ENCODE results near the gene SH3BP2.
"Not testable (repeated sequence)": the region's sequence is repeated elsewhere in the genome, so short reads cannot be mapped to it uniquely, and the experiment has no call there.

The SH3BP2 gene

DNA sequence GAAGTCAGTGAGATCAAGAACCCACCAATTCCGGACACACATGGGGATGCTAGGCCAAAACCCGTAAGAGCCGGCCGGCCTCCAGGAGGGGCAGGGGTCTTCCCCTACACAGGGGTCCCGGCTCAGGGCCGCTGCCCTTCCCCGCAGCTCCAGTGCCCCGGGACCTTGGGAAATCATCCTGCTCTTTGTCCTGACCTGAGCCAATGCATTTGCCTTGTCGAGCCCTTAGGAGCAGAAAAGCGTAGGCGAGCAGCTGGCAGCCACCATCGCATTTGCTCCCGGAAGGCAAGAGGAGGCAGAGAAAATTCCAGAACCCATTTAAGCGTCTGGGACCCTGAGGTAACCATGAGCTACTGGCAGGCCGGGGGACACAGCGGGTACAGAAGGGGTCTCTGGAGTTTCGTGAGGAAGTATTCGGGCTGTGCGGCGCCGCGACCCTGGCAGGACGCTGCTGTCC, 29.3 kb upstream of the SH3BP2 start:
- no peak for DNase-seq

DNA sequence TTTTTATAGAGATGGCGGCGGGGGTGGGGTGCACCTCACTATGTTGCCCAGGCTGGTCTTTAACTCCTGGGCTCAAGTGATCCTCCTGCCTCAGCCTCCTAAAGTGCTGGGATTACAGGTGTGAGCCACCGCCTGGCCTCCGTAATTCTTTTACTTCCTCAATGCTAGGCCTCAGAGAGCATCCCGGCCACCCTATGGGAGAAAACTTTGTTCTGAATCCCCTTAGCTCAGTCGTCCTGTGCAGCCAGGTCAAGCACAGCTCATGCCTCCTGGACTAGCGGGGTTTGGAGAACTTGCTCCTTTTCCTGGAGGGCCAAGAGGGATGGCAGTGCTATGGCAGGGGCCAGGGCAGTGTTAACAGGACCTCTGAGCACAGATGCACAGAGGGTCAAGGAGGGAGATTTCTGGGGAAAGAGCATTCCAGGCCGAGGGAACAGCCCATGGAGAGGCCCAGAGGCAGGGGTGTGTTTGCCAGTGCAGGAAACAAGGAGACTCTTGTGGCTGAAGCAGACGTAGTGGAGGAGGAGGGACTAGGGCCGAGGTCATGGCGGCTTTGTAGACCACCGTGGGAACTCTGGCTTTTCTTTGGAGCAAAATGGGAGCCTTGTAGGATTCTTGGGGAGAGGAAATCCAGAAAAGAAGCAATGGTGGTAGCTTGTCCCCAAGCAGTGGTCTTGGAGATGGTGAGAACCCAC, 26.9 kb upstream of the SH3BP2 start:
- DNase-seq = no peak

DNA sequence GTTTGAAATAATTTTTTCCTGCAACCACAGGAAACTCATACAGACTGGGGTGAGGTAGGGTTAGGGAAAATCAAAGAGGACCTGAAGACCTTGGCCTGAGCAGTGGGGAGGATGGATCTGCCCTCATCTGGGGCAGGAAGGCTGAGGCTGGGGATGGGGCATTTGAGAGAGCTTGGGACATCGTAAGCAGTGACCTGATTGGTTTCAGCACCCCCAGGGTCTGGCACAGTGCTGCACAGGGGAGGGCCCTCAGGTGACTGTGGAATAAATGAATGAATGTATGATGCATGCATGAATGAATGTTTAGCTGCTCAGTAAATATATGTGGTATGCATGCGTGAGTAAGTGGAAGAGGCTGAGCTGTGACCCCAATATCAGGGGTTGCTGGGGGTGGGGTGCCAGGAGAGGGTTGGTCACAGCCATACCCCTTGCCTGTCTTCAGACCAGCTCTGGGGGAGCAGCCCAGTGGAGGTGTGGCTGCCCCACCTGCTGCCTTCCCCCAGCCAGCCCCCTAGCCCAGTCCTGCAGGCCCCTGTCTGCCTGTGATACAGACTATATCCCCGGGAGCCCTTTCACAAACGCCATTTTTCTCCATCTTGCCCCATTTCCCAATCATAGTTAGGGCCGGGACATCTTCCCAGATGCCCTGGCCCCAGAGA, 25.7 kb upstream of the SH3BP2 start:
- DNase-seq = no peak

DNA sequence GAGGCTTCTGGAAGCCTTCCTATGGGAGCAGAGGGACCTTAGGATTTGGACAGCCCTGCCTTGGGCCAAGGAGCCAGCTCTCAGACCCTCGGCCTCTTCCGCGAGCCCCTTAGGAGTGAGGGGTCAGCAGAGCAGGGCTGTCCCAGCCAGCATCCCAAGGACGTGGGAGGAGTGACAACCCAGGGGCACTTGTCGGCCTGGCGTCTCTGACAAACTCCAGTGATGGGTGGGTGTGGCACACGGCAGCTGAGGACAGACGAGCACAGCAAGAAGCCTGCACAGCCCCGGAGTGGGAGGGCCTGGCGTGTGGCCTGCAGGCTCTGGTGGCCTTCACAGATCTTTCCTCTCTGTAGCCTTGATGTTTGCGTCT, 25.2 kb upstream of the SH3BP2 start:
- no peak for DNase-seq

DNA sequence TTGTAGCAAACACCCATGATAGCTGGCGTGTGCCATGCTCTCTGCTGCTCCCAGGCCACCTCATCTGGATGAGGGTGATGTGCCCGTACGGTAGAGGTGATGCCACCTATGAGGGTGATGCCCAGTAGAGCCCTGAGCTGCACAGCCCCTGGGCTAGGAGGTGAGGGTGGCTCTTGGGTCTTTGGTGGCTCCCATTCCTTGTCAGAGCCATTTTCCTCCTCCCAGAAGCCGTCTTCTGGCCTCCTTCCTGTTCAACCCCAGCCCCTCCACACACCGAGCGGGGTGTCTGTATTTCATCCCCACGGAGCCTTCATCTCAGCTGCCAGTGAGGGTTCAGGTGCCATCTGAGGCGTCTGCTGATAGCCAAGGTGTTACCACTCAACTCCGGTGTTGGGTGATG, 24.8 kb upstream of the SH3BP2 start:
- DNase-seq = no peak

DNA sequence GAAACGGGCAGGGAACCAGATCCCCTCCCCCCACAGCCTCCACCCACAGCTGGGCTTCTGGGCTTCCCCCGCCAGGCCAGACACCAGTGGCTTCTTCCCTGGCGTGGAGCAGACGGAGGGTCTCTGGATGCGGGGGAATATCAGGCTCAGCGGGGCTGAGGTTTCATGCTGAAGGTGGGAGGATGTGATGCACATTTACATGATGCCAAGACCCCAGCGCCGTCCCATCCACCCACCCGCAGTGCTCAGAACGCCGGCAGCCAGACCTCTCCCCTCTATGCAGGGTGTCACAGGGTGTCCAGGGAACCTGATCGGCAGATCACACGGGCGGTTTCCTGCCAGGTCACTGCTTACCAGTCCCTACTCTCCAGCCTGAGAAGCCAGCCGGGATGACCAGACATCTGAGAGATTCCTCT, 24.0 kb upstream of the SH3BP2 start:
- DNase-seq = no peak

DNA sequence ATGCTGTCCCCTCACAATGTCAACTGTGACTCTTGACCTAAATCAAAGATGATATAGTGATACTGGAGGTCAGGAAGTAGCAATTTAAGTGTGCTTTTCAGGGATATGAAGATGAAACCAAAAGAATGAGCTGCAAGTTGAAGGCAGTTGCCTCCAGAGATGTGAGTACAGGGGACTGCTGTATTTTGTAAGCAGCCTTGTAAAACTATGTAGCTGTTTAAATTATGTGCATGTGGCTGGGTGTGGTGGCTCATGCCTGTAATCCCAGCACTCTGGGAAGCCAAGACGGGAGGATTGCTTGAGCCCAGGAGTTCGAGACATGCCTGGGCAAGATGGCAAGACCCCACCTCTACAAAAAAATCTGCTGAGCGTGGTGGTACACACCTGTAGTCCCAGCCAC, 21.6 kb upstream of the SH3BP2 start:
- no peak for DNase-seq

DNA sequence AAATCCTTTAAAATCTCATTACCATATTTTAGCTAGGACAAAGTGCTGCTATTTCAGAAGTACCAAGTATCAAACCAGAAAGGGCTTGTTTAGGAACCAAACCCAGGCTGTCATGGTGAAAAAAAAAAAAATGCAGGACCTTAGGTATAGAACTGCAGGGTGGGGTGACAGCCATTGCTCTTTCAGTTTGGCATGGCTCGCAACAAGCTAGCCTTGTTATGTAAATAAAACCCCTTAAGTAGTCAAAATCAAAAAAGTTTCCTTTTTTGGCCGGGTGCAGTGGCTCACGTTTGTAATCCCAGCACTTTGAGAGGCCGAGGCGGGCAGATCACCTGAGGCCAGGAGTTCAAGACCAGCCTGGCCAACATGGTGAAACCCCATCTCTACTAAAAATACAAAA, 12.2 kb upstream of the SH3BP2 start:
- not testable (repeated sequence) for DNase-seq

DNA sequence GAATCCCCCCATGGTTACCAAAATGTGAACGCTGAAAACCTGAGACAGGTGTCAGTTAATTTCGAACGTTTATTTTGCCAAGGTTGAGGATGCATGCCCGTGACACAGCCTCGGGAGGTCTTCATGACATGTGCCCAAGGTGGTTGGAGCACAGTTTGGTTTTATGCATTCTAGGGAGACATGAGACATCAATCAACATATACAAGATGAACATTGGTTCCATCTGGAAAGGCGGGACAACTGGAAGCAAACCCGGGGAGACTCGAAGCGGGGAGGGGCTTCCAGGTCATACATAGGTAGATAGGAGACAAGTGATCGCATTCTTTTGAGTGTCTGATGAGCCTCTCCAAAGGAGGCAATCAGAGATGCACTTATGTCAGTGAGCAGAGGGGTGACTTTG, 11.0 kb upstream of the SH3BP2 start:
- DNase-seq = no peak

DNA sequence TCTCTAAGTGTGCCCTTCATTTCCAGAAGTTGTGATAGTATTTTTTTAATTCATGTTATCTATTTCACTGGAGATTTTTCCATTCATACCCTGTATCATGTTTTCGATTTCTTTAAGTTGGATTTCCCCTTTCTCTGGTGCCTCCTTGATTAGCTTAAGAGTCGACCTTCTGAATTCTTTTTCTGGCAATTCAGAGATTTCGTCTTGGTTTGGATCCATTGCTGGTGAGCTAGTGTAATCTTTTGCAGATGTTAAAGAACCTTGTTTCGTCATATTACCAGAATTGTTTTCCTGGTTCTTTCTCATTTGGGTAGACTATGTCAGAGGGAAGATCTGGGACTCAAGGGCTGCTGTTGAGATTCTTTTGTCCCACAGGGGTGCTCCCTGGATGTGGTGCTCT, 9.1 kb upstream of the SH3BP2 start:
- DNase-seq = no peak

DNA sequence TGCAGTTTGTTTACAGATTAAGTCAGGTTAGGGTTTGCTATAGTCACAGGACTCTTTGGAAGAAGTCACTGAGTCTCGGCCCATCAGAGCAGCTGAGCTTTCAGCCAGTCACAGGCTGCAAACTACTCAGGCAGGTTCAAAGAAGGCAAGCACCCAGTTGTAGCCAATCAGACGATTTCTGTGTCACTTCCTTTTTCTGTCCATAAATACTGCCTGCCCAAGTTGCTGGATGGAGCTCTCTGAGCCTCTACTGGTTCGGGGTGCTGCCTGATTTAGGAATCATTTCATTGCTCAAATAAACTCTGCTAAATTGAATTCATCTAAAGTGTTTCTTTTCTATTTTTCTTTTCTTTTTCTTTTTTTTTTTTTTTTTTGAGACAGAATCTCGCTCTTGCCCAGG, 7.3 kb upstream of the SH3BP2 start:
- peak; percentile 61 for DNase-seq

DNA sequence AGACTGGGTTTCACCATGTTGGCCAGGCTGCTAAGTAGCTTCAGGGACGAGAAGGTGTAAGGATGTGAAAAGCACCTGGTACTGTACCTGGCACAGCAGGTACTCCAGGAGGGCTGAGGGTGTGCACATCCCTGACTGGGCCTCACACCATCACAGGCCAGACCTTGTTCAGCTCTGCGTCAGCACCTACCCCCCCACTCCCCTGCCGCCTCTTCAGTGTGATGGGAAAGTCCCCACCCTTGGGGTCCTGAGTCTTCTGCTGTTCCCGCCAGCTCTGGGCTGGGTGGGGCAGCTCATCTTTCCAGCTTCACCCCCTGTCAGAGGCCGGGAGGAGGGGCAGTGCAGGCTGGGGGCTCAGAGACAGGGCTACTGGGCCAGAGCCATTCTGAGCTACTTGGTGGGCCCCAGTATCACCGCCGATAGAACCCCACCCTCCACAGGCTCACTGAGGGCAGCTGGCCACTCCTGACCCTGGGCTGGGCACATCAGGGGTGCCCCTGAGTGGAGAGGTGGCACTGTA, 6.7 kb upstream of the SH3BP2 start:
- peak; percentile 56 for DNase-seq

DNA sequence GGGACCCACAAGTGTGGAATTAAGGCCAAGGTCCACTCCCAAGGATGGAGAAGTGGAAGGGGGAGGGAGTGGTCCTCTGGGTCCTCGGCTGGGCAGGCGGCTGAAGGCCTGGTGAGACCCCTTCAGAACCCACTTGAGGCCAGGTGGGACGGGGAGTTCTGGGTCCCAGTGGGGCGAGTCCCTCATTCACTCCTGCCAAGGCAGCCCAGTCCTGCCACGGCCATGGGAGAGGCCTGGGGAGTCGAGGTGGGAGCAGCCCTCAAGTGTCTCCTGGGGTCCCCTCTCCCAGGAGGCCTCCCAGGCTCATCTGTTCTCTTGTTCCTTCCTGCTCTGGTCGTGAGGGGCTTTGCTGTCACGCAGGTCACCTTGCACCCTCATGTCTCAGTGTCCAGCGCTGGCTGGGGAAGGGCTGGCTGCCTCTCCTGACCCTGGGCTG, 6.1 kb upstream of the SH3BP2 start:
- DNase-seq = no peak

DNA sequence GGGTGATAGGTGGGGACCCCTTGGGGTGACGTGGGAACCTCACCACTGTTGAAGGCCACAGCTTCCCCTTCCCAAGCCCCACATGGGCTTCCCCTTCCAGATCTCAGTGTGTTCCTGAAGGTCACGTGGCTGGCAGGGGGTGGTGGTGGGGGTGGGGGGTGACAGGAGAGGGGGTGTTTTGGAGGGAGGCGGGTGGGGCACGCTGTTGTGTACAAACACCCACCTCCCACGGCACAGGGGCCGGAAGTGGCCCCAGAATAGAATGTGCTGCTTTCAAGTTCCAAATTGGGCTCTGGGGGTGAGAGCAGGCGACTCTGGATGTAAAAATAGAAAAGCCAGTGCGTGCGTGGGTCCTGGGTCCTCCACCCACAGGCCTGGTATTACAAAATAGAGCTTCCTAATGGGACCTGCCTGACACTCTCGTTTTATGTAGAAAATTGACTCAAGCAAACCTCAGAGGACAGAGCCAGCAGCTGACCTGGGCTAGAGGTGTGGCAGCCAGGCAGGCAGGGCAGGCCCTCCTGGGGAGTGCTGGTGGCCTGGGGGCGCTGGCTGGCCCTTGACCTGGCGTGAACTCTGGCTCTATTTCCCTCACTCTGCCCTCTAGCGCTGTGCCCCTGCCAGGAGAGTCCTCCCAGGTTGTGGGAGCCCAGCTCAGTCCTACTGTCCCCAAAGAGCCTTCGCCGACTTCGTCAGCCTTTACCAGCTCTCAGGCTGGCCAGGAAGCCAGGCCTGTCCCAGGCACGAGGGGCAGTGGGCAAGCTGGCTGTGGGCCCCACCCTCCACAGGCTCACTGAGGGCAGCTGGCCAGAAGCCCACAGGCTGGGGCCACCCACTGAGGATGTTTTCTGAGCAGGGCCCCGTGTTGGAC, 5.4 kb upstream of the SH3BP2 start:
- peak; percentile 57 for DNase-seq

DNA sequence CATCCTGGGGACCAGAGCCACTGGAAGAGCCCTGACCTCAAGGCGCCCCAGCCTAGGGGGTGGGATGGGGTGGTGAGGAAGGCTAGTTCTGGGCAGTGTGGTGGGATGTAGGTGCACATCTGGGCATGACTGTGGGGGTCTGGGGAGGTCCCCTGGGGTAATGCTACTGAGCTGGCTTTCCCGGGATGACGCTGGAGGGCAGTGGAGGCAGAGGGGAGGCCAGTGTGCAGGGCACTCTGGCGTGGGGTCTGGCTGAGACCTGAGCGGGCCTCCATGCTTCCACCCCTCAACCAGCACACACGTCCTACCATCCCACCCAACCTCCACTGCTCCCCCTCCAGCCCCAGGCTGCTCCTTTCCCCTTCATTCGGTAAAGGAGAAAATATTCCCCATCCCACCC, 4.8 kb upstream of the SH3BP2 start:
- DNase-seq = no peak

DNA sequence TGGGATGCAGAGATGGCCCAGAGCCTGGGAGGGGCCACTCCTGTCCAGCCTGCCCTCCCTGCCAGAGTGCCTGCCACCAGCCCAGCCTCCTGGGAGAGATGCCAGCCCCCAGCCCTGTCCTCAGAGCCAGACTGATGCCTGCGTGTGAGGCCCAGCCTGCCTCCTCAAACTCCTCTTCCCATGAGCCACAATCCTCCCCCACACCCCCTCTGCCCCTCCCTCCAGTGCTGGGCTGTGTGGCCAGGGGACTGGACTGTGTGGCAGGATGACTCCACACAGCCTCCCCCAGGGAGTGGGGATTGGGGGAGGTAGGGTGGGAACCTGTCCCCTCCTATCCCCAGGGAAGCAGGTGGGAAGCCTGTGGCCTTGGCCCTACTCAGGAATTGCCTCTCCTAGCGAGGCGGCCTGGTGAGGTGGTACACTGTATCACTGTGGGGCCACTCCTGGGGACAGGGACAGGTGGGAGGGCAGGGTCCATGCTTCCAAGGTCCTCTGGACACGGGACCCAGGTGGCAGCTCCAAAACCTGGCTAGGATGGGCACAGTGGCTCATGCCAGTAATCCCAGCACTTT, 4.3 kb upstream of the SH3BP2 start:
- DNase-seq = no peak

DNA sequence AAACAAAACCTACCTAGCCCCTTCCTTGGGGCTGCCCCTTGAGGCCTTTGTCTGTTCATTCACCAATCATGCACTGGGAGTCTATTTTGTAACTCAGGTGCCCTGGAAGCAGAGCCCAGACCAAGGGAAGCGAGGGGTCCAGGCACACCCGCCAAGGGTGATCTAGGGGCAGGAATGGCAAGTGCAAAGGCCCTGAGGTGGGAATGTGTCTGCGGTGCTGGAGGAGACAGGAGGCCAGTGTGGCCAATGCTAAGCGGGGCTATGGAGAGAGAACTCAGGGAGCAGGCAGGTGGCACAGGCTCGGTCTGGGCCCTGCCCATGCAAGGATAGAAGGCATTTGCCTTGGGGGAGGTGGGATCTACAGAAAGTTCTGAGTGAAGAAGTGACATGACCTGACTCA, 3.5 kb upstream of the SH3BP2 start:
- no peak for DNase-seq

DNA sequence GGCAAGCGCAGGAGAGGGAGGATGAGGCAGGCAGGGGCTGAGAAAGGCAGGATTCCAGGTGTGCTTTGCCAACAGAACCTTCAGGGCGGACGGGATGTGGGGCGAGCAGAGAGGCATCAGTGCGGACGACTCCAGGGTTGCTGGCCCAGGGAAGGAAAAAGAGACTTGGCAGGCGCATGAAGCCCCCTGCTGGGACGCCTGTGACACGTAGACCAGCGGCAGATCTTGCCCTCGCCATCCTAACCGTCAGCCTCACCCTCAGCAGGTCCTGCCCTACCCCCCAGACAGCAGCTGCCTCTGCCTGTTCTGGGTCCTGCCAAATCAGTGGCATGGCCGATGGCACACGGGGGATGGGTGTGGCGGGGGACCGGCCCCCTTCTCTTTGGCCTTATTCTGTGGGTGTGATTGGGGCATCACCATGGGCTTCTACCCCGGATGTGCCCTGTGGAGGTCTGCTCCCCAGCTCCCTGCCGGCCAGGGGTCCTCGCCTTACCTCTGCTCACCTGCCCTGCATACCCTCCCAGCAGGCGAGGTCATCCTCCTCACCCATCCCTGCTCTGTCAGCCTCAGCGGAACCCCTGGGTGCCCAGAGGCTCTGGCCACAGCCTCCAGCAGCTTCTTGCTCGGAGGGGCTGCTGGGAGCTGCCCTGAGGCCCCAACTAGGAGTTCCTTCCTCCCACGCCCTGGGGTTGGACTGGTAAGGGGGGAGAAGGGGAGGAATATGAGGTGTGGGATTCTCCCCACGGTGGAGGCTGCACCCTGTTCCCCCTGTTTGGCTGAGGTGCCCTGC, 2.9 kb upstream of the SH3BP2 start:
- no peak for DNase-seq

DNA sequence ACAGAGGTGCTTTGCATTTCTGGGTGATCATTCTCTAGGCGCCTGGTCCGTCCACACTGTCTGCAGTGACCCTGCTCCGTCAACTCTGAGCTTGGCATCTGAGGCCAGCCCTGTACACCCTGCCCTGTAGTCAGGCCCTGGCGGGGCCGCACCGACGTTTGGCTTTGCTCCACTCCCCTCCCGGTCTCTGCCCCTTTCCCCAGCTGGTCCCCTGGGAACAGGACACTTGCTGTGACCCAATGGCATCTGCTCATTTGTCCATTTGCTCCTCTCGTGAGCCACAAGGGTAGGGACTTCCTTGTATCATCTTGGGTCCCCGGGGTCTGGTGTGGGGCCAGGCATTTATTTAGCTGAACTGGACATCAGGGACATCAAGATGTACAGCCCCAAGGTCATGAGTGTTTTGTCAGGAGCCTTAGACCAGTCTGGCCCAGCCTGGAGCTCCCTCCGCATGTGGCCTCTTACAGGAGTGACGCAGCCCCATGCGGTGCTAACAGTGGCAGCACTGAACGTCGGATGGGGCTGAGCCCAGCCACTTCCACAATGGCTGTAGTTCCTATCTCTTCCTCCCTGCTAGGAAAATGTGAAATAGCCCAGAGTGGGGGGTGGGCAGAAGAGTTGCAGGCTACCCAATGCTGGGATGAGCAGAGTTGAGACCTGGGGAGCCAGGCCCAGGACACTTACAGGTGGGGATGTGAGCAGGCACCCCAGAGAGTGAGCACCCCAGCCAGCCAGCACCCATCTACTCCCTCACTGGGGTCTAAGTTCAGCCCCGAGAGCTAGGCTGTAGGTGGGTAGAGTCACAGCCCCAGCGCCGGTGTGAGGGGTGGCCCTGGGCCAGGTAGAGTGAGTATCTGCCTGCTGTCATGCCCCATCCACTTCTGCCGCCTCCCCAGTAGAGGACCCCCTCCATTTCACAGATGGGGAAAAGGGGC, 2.0 kb upstream of the SH3BP2 start:
- DNase-seq = no peak

DNA sequence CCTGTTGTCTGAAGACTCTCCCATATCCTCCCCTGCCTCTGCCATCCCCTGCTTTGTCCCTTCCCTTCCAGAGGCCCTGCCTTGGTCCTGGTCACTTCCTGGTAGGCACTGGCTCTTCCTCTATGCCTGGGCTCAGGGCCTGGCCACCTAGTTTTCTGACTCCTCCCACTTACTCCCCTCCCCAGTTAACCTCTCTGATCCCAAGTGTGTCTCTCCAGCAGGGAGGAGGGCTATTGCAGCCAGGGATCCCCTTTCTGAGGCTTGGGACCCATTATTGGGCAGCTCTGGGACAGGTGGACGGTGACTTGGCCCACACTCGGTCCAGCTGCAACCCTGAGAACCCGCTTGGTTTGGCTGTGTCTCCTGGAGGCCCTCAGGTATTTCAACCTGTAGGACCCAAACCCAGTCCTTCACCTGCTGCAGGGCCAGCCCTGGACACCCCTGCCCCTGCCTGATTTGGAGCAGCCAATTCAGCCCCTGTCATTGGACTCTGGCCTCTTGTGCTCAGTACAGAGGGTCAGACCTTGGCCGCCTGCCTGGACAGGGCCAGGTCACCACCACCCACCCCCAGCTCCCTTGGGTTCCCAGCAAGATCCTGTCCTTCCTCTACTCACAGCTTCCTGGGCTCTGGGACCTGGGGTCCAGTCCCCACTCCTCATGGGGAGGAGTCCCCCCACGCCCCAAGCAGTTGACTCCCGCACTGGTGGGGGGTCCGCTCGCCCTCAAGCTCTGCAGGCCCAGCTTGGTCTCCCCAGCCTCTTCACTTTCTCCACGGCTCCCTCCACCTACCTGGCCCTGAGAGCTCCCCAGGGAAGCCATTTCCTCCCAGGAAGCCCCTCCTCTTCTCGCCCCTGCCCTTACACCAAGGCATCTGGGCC, 1.1 kb upstream of the SH3BP2 start:
- DNase-seq = no peak
